ENCODE results near the gene ZSWIM4. TPM values are rescaled to one million over a fixed set of nuclear protein-coding genes. Genes with fewer than 3 reads are reported as not detected.

The ZSWIM4 gene
- polyA plus RNA-seq, 1 donor (not counting 4 experiments of a cell fraction or from before 2014, with no cell fraction given) = 0.71 TPM

- H3K27me3 ChIP-seq (ENCODE audit: control insufficient read depth, extremely low read depth, insufficient read depth, low read length) = no peaks in the 10 kb centered on the region
- no peak overlapping the region for H3K9ac ChIP-seq (ENCODE audit: control insufficient read depth, extremely low read depth, insufficient read depth, low read length)
- H3K9me3 ChIP-seq (ENCODE audit: control insufficient read depth, low read depth, low read length) = no peaks in the 10 kb centered on the region
- no peak overlapping the region for H3K4me3 ChIP-seq (ENCODE audit: control insufficient read depth in 2 of 3, extremely low read depth in 1 of 3, insufficient read depth in 2 of 3, low read depth in 1 of 3, low read length in 3 of 3)
- no peak for TF ChIP-seq CTCF (optimal IDR thresholded peaks at IDR 0.05 in 1 of 3, IDR thresholded peaks at IDR 0.05 in 1 of 3, conservative IDR thresholded peaks at IDR 0.05 in 1 of 3; ENCODE audit: extremely low read depth in 1 of 3, insufficient read depth in 2 of 3, low read length in 3 of 3)
- TF ChIP-seq EZH2 (IDR thresholded peaks at IDR 0.05; ENCODE audit: low read length) = no peak
- peaks cover 26% of the 10 kb centered on the region for H3K79me2 ChIP-seq (ENCODE audit: control insufficient read depth, insufficient read depth, low read length)
- no peaks in the 10 kb centered on the region for H3K9me1 ChIP-seq (ENCODE audit: control insufficient read depth, extremely low read depth, insufficient read depth, low read length)
- FAIRE-seq (no peak), DNase-seq (ENCODE audit: low read depth, low spot score) (no peak)
- no peak overlapping the region for H3K4me2 ChIP-seq (ENCODE audit: control insufficient read depth, extremely low read depth, insufficient read depth, low read depth, low read length)
- no peaks in the 10 kb centered on the region for H4K20me1 ChIP-seq (ENCODE audit: control insufficient read depth, extremely low read depth, insufficient read depth, low read length)
- peaks cover 13 to 15% of the 10 kb centered on the region in 2 experiments for H3K36me3 ChIP-seq (ENCODE audit: control insufficient read depth in 2 of 2, extremely low read depth in 1 of 2, insufficient read depth in 2 of 2, low read length in 2 of 2)
- H3K4me1 ChIP-seq (ENCODE audit: control insufficient read depth, extremely low read depth, insufficient read depth, low read length) = peaks cover 4% of the 10 kb centered on the region
- no peak overlapping the region for H2AFZ ChIP-seq (ENCODE audit: control insufficient read depth, low read length)
- no peak overlapping the region for H3K27ac ChIP-seq (ENCODE audit: control insufficient read depth, insufficient read depth, low read length)
- dilution Hi-C loops (cut with MboI; ENCODE audit: extremely low pct_ligation_motif_present, low sequenced_read_pairs) = no loop called here
These were observed 32.5 kb upstream of the ZSWIM4 start for GRCh38 chr19:13762635-13763235.

GRCh38 chr19:13763265-13763664 lies 32.0 kb upstream of the ZSWIM4 start:
- Histone ChIP-seq H3K79me2 (ENCODE audit: control insufficient read depth, insufficient read depth, low read length) (peaks cover 26% of the 10 kb centered on the region), H3K36me3 (ENCODE audit: control insufficient read depth in 2 of 2, extremely low read depth in 1 of 2, insufficient read depth in 2 of 2, low read length in 2 of 2) (peaks cover 13% of the 10 kb centered on the region in 2 experiments)

More at GRCh38 chr19:13763265-13763664, 32.0 kb upstream of the ZSWIM4 start:
- Histone ChIP-seq H3K9ac (ENCODE audit: control insufficient read depth, extremely low read depth, insufficient read depth, low read length) (no peak overlapping the region), H3K4me1 (ENCODE audit: control insufficient read depth, extremely low read depth, insufficient read depth, low read length) (peaks cover 4% of the 10 kb centered on the region), H3K27ac (ENCODE audit: control insufficient read depth, insufficient read depth, low read length) (no peak overlapping the region), H2AFZ (ENCODE audit: control insufficient read depth, low read length) (no peak overlapping the region), H3K4me2 (ENCODE audit: control insufficient read depth, extremely low read depth, insufficient read depth, low read depth, low read length) (no peak overlapping the region), H3K4me3 (ENCODE audit: control insufficient read depth in 2 of 3, extremely low read depth in 1 of 3, insufficient read depth in 2 of 3, low read depth in 1 of 3, low read length in 3 of 3) (no peak overlapping the region), H3K27me3 (ENCODE audit: control insufficient read depth, extremely low read depth, insufficient read depth, low read length) (no peaks in the 10 kb centered on the region), H4K20me1 (ENCODE audit: control insufficient read depth, extremely low read depth, insufficient read depth, low read length) (no peaks in the 10 kb centered on the region), H3K9me1 (ENCODE audit: control insufficient read depth, extremely low read depth, insufficient read depth, low read length) (no peaks in the 10 kb centered on the region), H3K9me3 (ENCODE audit: control insufficient read depth, low read depth, low read length) (no peaks in the 10 kb centered on the region)
- FAIRE-seq (no peak), DNase-seq (ENCODE audit: low read depth, low spot score) (no peak)
- TF ChIP-seq EZH2 (IDR thresholded peaks at IDR 0.05; ENCODE audit: low read length) = no peak
- TF ChIP-seq CTCF (optimal IDR thresholded peaks at IDR 0.05 in 1 of 3, IDR thresholded peaks at IDR 0.05 in 1 of 3, conservative IDR thresholded peaks at IDR 0.05 in 1 of 3; ENCODE audit: extremely low read depth in 1 of 3, insufficient read depth in 2 of 3, low read length in 3 of 3) = no peak
- dilution Hi-C loops (cut with MboI; ENCODE audit: extremely low pct_ligation_motif_present, low sequenced_read_pairs) = no loop called here

All from keratinocyte (primary cell).